ENCODE measurements around the gene RDH8.

RDH8 gene

DNA sequence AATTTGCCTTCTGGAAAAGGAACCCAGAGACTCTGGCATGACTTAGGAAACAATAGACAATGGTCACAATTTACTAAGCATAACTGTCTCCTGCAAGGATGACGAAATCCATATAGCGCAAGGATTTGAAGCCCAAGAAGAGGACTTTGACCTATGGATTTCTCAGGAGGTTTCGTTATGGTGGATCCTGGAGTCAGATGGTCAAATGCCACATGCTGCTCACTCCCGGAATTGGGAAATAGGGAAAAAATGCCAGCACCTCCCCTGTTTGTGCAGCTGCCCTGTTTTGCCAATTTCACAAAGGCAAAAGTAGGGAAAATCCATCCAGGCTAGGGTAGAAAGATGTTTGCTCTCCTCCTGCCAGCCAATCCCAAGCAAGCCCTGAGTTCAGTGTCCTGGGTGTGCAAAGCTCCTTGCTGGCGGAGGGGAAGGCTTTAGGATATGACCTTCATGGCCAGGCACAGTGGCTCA is 23.4 kb downstream of the RDH8 start:
- DNase-seq (ENCODE audit: low read depth in 2 of 2, low spot score in 1 of 2), result no peak

DNA sequence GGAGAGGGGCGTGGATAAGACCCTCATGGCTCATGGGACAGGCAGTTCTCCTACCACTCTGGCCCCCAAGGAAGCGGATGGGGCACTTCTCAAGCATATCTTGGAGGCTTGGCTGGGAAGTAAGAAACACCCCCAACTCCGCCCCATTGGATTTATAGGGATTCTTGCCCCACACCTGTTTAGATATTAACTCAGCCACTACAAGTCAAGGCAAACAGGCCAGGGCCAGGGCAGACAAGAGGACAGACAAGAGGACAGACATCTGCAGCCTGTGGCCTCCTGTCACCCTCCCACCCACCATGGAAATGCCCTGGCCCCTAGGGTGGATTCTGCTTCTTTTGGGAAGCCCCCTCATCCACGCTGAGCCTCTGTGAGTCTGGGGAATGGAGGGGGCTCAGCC is 24.1 kb downstream of the RDH8 start:
- DNase-seq (ENCODE audit: low read depth in 2 of 2, low spot score in 1 of 2), result no peak

DNA sequence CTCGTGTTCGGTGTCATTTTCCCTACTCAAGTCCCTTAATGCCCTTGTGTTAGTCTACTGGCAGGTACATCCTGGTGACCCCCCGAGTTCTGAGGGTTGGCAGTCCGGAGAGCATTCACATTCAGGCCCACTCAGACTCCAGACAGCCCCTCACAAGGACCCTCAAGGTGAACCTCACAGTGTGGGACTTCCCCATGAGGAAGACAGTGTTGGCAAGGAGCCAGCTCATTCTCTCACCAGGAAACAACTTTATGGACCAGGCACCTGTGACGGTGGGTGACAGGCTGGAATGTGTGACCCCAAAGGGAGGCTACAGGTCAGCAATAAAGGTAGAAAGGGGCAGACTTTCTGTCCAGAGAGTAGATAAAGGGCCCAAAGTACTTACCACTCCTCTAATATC is 24.5 kb downstream of the RDH8 start:
- DNase-seq (ENCODE audit: low read depth in 2 of 2, low spot score in 1 of 2), result no peak

DNA sequence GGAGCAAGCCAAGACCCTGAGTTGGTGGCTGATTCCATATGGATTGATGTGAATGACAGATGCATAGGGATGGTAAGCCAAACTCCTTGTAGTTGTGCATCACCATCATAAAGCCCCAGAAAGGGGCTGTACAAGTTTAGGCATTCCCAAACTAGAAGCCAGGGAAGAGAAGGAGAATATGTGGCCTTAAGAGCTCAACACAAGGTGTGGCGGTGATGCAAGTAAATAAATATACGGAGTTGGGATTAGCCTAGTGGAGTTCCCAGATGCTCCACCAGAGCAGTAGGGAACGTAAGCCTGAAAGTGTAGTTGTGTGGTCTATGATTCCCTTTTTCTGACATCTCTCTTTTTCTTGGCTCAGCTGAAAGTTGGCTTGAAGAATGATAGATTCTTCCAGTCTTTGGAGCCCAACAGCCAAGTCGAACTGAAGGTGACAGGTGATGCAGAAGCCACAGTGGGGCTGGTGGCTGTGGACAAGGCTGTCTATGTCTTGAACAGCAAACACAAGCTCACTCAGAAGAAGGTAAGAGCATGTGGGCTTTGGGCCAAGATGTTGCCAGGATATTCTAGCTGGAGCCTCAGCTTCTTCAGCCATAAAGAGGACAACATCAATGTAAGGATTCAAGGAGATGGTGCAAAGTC is 30.1 kb downstream of the RDH8 start:
- DNase-seq (ENCODE audit: low read depth in 2 of 2, low spot score in 1 of 2), result no peak

DNA sequence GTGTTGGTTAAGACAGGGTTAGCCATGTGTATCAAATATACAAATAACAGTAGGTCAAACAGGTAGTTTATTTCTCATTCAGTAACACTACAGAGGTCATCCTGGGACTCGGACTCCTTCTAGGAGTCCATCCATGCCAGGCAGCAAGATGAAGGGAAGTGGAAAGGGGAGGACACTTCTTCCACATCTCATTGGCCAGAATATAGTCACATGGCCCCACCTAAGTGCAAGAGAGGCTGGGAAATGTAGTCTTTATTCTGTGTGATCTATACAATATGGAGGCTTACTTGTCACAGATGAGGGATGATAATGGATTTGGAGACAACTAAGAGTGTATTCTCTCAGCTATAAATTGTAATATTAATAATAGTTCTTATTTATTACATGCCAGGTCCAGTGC is 31.1 kb downstream of the RDH8 start:
- no peak for DNase-seq (ENCODE audit: low read depth in 2 of 2, low spot score in 1 of 2)

DNA sequence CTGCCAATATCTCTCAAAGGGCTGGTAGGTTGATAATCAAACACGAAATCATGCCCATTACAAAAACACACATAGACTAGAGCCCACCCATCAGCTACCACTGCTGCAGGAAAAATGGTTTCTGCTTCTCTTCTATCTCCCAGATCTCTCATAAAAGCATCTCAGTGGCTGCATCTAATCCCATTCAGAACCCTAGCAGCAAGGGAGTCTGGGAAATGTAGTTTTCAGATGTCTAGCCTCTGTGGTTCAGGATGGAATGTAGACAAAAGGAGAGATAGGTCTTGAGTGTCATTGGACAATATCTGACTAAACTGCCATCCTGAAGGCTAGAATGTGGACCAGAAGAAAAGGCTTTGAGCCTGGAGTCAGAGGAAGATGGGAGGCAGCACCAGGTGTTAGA is 32.1 kb downstream of the RDH8 start:
- no peak for DNase-seq (ENCODE audit: low read depth in 2 of 2, low spot score in 1 of 2)

DNA sequence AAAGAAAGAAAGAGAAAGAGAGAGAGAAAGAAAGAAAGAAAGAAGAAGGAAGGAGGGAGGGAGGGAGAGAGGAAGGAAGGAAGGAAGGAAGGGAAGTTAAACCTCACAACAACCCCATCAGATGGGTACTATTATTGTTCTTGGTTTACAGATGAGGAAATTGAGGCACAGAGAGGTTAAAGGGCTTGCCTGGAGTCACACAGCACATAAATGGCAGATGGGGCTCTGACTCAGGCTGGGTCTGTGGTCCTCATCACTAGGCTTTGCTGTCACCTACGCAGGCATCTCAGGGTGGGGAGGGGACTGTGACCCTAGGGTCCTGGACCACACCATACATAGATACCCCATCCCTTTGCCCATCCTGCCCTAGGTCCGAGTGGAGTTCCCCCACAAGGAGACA is 36.3 kb downstream of the RDH8 start:
- no peak for DNase-seq (ENCODE audit: low read depth in 2 of 2, low spot score in 1 of 2)

DNA sequence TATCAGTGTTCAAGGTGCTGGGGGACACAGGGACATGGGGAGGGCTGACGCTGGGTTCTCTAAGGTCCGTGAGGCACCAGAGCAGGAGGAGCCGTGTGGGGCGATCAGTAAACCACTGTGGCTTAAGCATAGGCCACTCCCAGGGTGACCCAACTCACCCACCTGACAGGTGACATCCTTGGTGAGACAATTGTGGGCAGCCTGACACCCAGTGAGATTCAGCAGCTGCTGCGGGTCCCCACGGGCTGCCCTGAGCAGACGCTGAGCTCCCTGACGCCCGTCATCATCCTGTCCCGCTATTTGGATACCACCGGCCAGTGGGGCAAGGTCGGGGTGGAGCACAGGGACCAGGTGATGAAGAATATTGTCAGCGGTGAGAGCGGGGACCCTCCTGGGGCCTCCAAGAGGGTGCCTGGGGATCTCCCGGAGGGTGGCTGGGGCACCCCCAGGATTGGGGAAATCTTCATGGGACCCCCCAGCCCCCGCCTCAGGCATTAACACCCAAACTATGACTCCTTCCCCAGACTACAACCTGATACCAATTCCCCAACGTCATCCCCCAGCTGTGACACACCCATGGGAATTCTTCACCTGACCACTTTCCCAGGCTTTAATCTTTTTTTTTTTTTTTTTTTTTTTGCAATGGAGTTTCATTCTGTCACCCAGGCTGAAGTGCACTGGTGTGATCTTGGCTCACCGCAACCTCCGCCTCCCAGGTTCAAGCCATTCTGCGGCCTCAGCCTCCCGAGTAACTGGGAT is 39.5 kb downstream of the RDH8 start:
- no peak for DNase-seq (ENCODE audit: low read depth in 2 of 2, low spot score in 1 of 2)

DNA sequence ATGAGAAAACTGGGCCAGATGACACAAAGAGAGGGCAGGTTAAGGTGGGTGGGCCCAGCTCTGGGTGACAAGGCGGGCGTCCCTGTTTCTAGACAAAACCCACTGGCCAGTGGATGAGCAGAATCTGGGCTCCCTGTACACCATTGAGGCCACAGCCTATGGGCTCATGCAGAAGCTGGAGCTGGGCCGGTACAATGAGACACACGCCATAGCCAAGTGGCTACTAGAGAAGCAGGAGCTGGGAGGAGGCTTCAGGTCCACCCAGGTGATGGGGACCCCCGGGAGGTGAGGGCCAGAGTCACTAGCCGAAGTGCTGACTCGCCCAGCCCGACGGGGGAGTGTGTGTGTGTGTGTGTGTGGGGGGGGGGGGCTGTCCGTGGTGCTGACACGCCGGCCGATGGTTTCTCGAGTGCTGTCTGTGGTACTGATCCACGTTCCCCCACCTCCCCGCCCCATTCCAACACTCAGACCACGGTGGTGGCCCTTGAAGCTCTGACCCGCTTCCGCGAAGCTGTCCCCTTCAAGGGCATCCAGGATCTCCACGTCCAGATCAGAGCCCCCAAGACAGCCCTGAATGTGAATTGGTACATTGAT is 48.5 kb downstream of the RDH8 start:
- no peak for DNase-seq (ENCODE audit: low read depth in 2 of 2, low spot score in 1 of 2)

DNA sequence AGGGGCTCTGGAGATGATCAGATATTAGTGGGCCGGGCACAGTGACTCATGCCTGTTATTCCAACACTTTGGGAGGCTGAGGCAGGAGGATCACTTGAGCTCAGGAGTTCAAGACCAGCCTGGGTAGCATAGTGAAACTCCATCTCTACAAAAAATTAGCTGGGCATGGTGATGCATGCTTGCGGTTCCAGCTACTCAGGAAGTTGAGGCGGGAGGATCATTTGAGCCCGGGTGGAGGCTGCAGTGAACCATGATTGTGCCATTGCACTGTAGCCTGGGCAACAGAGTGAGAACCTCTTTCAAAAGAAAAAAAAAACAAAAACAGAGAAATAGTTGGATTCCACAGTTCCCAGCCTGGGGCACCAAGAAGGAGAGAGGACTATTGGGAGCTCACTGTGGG is 54.9 kb downstream of the RDH8 start:
- no peak for DNase-seq (ENCODE audit: low read depth in 2 of 2, low spot score in 1 of 2)

DNA sequence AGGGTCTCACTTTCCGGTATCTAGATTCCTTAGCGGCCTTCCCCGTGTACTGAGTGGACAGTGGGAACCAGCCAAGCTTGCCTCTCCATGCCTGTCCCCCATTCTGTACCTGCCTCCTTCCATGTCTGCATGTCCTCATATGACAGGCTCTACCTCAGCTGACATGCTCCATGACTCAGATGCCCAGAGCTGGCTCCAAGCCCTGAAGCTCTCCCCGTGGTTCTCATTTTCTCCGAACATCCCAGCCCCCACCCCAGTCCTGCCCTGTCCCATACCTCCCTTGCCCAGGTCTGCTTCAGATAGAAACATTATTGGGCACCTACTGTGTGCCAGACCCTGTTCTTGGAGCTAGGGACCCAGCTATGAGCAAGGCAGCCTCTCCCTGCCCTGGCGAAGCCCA is 55.8 kb downstream of the RDH8 start:
- DNase-seq (ENCODE audit: low read depth in 2 of 2, low spot score in 1 of 2), result no peak

DNA sequence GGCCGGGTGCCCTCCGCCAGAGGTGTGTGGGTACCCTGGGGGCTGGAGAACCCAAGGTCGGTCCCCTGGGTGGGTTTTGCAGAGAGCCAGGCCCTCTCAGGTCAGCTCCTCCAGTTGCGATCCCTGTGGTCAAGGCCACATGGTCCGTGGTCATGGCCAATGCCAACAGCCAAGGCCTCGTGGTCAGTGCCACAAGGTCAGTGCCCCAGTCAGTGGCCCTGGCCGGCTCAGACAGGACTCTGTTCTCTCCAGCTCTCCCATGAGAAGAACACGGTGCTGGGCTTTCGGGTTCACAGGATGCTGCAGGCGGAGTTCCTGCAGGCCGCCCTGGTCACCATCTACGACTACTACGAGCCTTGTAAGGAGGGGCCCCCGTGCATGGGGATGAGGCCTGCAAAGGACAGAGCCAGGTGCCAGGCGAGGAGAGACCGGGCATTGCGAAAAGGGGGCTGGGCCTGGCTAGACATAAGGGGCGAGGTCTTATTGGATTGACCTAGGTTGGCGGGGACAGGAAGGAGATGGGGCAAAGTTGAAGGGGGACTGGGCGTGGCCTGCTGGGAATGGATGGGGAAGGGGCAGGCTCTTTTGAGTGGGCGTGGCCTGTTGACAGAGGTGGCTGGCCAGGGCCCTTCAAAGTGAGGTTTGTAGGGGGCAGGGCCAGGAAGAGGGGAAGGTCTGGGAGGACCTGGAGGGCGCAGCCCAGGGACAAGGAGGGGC is 57.6 kb downstream of the RDH8 start:
- no peak for DNase-seq (ENCODE audit: low read depth in 2 of 2, low spot score in 1 of 2)
